Naive B cell (primary cell): Measurements from ENCODE around the gene MPRIP. TPM values are rescaled to one million over a fixed set of nuclear protein-coding genes. Genes with fewer than 3 reads are reported as not detected.
A peak's percentile ranks its signal among the peaks of the same experiment; 100 is the strongest.
"Not testable (repeated sequence)": the region's sequence is repeated elsewhere in the genome, so short reads cannot be mapped to it uniquely, and the experiment has no call there.

Experiments
- ATAC-seq, 2 donors: fragments of 150-1000 bp; cut with Tn5 transposase; 2 replicates each; pipeline ENCODE4 v1.10.0; 2021; ENCODE audit warnings: low read depth in 2 of 2, mild to moderate bottlenecking in 2 of 2, moderate library complexity in 2 of 2
- DNase-seq: peaks from one replicate; pipeline ENCODE4 v3.0.0; 2022
- H3K27ac Mint-ChIP-seq, 6 donors: one replicate each; pipeline ENCODE4 v1.8.0; 2020 to 2022; ENCODE audit warnings: mild to moderate bottlenecking in 6 of 6, mixed read lengths in 6 of 6, moderate library complexity in 5 of 6, inconsistent platforms in 2 of 6
- H3K27me3 Mint-ChIP-seq, 3 donors: one replicate each; pipeline ENCODE4 v1.8.0; 2021 to 2022; ENCODE audit warnings: mixed read lengths in 3 of 3, mild to moderate bottlenecking in 1 of 3
- H3K36me3 Mint-ChIP-seq, 2 donors: one replicate each; pipeline ENCODE4 v1.8.0; 2020 to 2022; ENCODE audit warnings: mixed read lengths in 2 of 2, inconsistent platforms in 1 of 2, mild to moderate bottlenecking in 1 of 2
- H3K4me1 Mint-ChIP-seq, 3 donors: one replicate each; pipeline ENCODE4 v1.8.0; 2020 to 2022; ENCODE audit warnings: mixed read lengths in 3 of 3, inconsistent platforms in 1 of 3, mild to moderate bottlenecking in 1 of 3, moderate library complexity in 1 of 3
- H3K4me3 Mint-ChIP-seq, 8 donors: one replicate each; pipeline ENCODE4 v1.8.0; 2020 to 2022; ENCODE audit warnings: mild to moderate bottlenecking in 8 of 8, mixed read lengths in 8 of 8, moderate library complexity in 8 of 8, inconsistent platforms in 2 of 8
- H3K9me3 Mint-ChIP-seq, 7 donors: one replicate each; pipeline ENCODE4 v1.8.0; 2020 to 2022; ENCODE audit warnings: mixed read lengths in 7 of 7, mild to moderate bottlenecking in 5 of 7, inconsistent platforms in 2 of 7, moderate library complexity in 1 of 7
- polyA plus RNA-seq, 6 donors: library from polyadenylated mRNA; unstranded; fragments of 300-500 nt; fragmentation: Illumina TruSeq; gene quantifications; one replicate each; pipeline ENCODE4 v1.2.3, GENCODE V29; 2021; ENCODE audit warnings: low read depth in 6 of 6

MPRIP gene
- polyA plus RNA-seq, 6 donors from 2014 or later: 1.9 to 26.0 (median 12.6) TPM

GRCh38 chr17:17004997-17005614 is 37.2 kb upstream of the MPRIP start:
- not testable (repeated sequence) for H3K27me3 Mint-ChIP-seq, H3K27ac Mint-ChIP-seq, ATAC-seq, DNase-seq, H3K4me3 Mint-ChIP-seq, H3K9me3 Mint-ChIP-seq, H3K36me3 Mint-ChIP-seq
- peaks cover 0 to 15% (median 9%) of the 10 kb centered on the region in 3 donors for H3K4me1 Mint-ChIP-seq

GRCh38 chr17:17007891-17008290 is 34.4 kb upstream of the MPRIP start:
- not testable (repeated sequence) for H3K4me1 Mint-ChIP-seq, H3K9me3 Mint-ChIP-seq, H3K36me3 Mint-ChIP-seq, H3K4me3 Mint-ChIP-seq, DNase-seq, H3K27me3 Mint-ChIP-seq, ATAC-seq
- H3K27ac Mint-ChIP-seq: peak overlapping the region in 4 of 6 donors; percentile 22 to 64 (median 26)

- not testable (repeated sequence) for H3K27ac Mint-ChIP-seq, H3K9me3 Mint-ChIP-seq, DNase-seq, H3K4me1 Mint-ChIP-seq, ATAC-seq, H3K27me3 Mint-ChIP-seq, H3K36me3 Mint-ChIP-seq, H3K4me3 Mint-ChIP-seq
Observed at GRCh38 chr17:17008621-17009397, 33.4 kb upstream of the MPRIP start.

- peak overlapping the region in 1 of 6 donors; percentile 34 for H3K27ac Mint-ChIP-seq
- H3K27me3 Mint-ChIP-seq, H3K4me3 Mint-ChIP-seq, H3K9me3 Mint-ChIP-seq, H3K4me1 Mint-ChIP-seq, ATAC-seq, H3K36me3 Mint-ChIP-seq, DNase-seq: not testable (repeated sequence)
Observed at GRCh38 chr17:17009972-17010371, 32.3 kb upstream of the MPRIP start.

GRCh38 chr17:17010545-17011034 is 31.7 kb upstream of the MPRIP start:
- H3K27ac Mint-ChIP-seq, H3K9me3 Mint-ChIP-seq, H3K4me3 Mint-ChIP-seq, DNase-seq, H3K36me3 Mint-ChIP-seq, ATAC-seq, H3K27me3 Mint-ChIP-seq: not testable (repeated sequence)
- peaks cover 1 to 15% (median 11%) of the 10 kb centered on the region in 3 donors for H3K4me1 Mint-ChIP-seq

GRCh38 chr17:17011043-17011907 is 31.0 kb upstream of the MPRIP start:
- not testable (repeated sequence) for H3K4me3 Mint-ChIP-seq, H3K36me3 Mint-ChIP-seq, H3K27ac Mint-ChIP-seq, H3K9me3 Mint-ChIP-seq, H3K27me3 Mint-ChIP-seq, DNase-seq, ATAC-seq
- H3K4me1 Mint-ChIP-seq: peaks cover 8 to 22% (median 17%) of the 10 kb centered on the region in 3 donors

GRCh38 chr17:17013828-17014747 is 28.2 kb upstream of the MPRIP start:
- H3K27ac Mint-ChIP-seq, H3K27me3 Mint-ChIP-seq, DNase-seq, H3K4me3 Mint-ChIP-seq, H3K9me3 Mint-ChIP-seq, H3K36me3 Mint-ChIP-seq, ATAC-seq: not testable (repeated sequence)
- H3K4me1 Mint-ChIP-seq: peaks cover 26 to 35% (median 34%) of the 10 kb centered on the region in 3 donors

- ATAC-seq, DNase-seq, H3K4me3 Mint-ChIP-seq, H3K36me3 Mint-ChIP-seq, H3K27ac Mint-ChIP-seq, H3K9me3 Mint-ChIP-seq, H3K27me3 Mint-ChIP-seq: not testable (repeated sequence)
- H3K4me1 Mint-ChIP-seq: peaks cover 26 to 37% (median 35%) of the 10 kb centered on the region in 3 donors
Observed at GRCh38 chr17:17014748-17015124, 27.5 kb upstream of the MPRIP start.

GRCh38 chr17:17015230-17015629 is 27.0 kb upstream of the MPRIP start:
- DNase-seq (no peak), ATAC-seq (no peak)
- H3K4me1 Mint-ChIP-seq: peaks cover 26 to 37% (median 35%) of the 10 kb centered on the region in 3 donors
- H3K9me3 Mint-ChIP-seq: no peaks in the 10 kb centered on the region
- H3K4me3 Mint-ChIP-seq: no peak overlapping the region
- H3K27ac Mint-ChIP-seq: peak overlapping the region in 2 of 6 donors; percentile 52 to 66
- no peaks in the 10 kb centered on the region for H3K27me3 Mint-ChIP-seq
- no peaks in the 10 kb centered on the region for H3K36me3 Mint-ChIP-seq

GRCh38 chr17:17016199-17017197 is 25.8 kb upstream of the MPRIP start:
- Mint-ChIP-seq H3K27ac (peak overlapping the region in 4 of 6 donors; percentile 19 to 84 (median 48)), H3K4me1 (peaks cover 26 to 37% (median 35%) of the 10 kb centered on the region in 3 donors)
- not testable (repeated sequence) for H3K9me3 Mint-ChIP-seq, H3K4me3 Mint-ChIP-seq, DNase-seq, H3K27me3 Mint-ChIP-seq, H3K36me3 Mint-ChIP-seq
- ATAC-seq: peak in 1 of 2 donors; percentile 50

GRCh38 chr17:17017343-17018014 is 24.8 kb upstream of the MPRIP start:
- H3K4me1 Mint-ChIP-seq: peaks cover 26 to 37% (median 35%) of the 10 kb centered on the region in 3 donors
- H3K27ac Mint-ChIP-seq: peak overlapping the region in 4 of 6 donors; percentile 27 to 94 (median 76)
- no peaks in the 10 kb centered on the region for H3K27me3 Mint-ChIP-seq
- ATAC-seq (no peak), DNase-seq (no peak)
- H3K36me3 Mint-ChIP-seq: no peaks in the 10 kb centered on the region
- no peaks in the 10 kb centered on the region for H3K9me3 Mint-ChIP-seq
- H3K4me3 Mint-ChIP-seq: no peak overlapping the region
